Activated CD4-positive, alpha-beta T cell treated with anti-CD3 and anti-CD28 coated beads, Interleukin-2, amount 50 U/mL, for 16 hours (primary cell): ENCODE data around the gene DDX43.
A peak's percentile ranks its signal among the peaks of the same experiment; 100 is the strongest.
"Not testable (repeated sequence)": the region's sequence is repeated elsewhere in the genome, so short reads cannot be mapped to it uniquely, and the experiment has no call there.

Experiments used
- DNase-seq: peaks from one replicate; pipeline ENCODE4 v3.0.0-alpha.2; 2020

DDX43 gene

GRCh38 chr6:73389854-73390253, 4.8 kb upstream of the DDX43 start:
- no peak for DNase-seq

- no peak for DNase-seq
These were observed 3.0 kb upstream of the DDX43 start for GRCh38 chr6:73391675-73392074.

- not testable (repeated sequence) for DNase-seq
These were observed 2.4 kb upstream of the DDX43 start for GRCh38 chr6:73392188-73392587.

DNA sequence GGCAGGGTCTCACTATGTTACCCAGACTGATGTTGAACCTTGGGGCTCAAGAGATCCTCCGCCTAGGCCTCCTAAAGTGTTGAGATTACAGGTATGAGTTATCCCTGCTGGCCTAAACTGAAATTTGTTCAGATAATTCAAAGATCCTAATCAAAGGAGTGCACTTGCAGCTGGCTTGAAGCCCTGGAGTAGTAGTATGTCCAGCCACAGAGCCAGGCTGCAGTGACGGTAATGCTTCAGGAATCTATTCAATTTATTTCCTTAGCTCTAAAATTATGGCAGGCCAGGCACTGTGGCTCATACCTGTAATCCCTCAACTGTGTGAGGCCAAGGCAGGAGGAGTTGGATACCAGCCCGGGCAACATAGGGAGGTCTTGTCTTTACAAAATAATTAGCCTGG, 1.4 kb upstream of the DDX43 start:
- no peak for DNase-seq

- DNase-seq: no peak
These were observed 1.2 kb downstream of the DDX43 start for GRCh38 chr6:73395875-73396274.

- DNase-seq: no peak
These were observed 6.0 kb downstream of the DDX43 start for GRCh38 chr6:73400656-73401055.

GRCh38 chr6:73409395-73409794, 14.8 kb downstream of the DDX43 start:
- DNase-seq: no peak

- no peak for DNase-seq
These were observed 18.5 kb downstream of the DDX43 start for GRCh38 chr6:73413102-73413501.

GRCh38 chr6:73418081-73418741, 23.6 kb downstream of the DDX43 start:
- DNase-seq: no peak

GRCh38 chr6:73421534-73421933, 26.9 kb downstream of the DDX43 start:
- DNase-seq: no peak

DNA sequence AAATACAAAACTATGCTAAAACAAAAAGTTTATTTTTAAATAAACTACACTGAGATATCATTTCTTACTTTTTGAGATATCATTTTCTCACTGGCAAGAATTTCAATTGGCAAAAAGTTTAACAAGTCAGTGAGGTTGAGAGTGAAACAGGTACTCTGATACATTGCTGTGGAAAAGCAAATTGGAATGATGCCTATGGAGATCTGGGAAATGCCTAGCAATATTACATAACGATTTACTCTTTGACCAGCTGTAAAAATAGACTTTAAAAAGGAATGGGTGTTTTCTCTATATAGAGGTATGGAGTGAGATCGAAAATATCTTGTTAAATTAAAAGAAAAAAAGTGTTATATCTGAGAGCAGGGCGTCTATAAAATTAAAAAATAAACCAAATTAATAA, 40.6 kb downstream of the DDX43 start:
- DNase-seq: no peak

GRCh38 chr6:73443555-73443954, 48.9 kb downstream of the DDX43 start:
- DNase-seq: no peak

DNA sequence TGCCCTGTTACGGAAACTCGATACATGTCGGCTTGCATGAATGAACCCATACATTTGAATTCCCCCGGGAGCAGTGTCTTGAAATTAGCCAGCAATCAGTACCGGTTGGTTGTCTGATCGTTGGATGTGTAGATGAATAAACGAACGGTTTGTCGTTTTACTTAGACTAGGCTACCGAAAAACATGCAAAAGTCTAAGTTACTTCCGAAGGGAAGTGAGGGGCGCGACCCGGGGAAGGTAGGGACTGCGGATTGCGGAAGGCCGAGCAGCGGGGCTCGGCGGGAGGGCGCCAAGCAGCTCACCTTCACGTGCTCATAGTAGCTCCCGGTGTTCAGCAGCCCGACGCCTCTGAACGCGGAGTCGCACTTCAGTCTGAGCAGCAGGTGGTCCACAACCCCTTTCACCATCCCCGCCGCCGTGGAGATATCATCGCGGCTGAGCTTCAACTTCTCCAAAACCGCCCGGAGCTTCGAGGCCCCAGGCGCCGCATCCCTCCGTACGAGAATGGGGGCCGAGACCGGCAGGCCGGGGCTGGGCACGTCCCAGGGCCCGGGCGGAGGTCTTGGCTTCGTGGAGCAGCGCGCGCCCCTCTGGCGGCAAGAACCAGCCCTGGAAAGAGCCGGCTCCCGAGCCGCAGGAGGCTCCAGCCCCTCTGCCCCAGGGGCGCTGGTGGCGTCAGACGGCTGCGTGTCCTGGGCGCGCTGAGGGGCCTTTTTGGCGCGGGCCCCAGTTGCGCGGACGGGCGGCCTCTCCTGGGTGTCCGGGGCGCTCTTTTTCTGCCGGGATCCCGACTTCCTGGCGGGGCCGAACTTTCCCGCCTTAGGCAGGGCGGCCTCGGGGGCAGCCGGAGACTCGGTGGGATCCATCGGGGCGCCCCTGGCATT, 56.8 kb downstream of the DDX43 start:
- peak; percentile 46 for DNase-seq

- DNase-seq: peak; percentile 93
These were observed 57.5 kb downstream of the DDX43 start, which contains the start of gene CGAS for GRCh38 chr6:73452107-73452461. Gene CGAS (minus strand): TSS chr6:73452297. CDS start chr6:73452181, 116 bp downstream.

DNA sequence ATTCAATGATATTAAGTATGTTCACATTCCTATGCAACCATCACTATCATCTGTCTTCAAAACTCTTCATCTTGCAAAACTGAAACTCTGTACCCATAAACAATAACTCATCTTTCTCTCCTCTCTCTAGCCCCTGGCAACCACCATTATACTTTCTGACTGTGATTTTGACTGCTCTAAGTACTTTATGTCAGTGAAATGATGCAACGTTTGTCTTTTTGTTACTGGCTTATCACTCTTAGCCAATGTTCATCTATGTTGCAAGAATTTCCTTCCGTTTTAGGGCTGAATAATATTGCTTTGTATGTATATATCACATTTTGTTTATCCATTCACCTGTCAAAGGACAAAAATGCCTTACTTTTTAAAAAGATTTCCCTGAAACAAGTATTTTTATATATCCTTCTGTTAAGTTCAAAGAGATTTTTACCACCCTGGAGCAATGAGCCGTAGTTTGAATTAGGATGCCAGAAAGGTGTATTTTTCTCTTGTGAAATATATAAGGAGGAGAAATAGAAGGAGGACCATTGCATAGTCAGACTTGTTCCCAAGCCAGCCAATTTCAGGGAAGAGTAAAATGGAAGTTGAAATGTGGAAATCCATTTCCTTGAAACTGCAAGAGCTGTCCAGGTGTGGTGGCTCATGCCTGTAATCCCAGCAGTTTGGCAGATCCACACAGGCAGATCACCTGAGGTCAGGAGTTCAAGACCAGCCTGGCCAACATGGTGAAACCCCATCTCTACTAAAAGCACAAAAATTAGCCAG, 61.4 kb downstream of the DDX43 start:
- peak; percentile 82 for DNase-seq

GRCh38 chr6:73459474-73459873, 64.8 kb downstream of the DDX43 start:
- peak; percentile 55 for DNase-seq

GRCh38 chr6:73460056-73460455, 65.4 kb downstream of the DDX43 start:
- peak; percentile 39 for DNase-seq

DNA sequence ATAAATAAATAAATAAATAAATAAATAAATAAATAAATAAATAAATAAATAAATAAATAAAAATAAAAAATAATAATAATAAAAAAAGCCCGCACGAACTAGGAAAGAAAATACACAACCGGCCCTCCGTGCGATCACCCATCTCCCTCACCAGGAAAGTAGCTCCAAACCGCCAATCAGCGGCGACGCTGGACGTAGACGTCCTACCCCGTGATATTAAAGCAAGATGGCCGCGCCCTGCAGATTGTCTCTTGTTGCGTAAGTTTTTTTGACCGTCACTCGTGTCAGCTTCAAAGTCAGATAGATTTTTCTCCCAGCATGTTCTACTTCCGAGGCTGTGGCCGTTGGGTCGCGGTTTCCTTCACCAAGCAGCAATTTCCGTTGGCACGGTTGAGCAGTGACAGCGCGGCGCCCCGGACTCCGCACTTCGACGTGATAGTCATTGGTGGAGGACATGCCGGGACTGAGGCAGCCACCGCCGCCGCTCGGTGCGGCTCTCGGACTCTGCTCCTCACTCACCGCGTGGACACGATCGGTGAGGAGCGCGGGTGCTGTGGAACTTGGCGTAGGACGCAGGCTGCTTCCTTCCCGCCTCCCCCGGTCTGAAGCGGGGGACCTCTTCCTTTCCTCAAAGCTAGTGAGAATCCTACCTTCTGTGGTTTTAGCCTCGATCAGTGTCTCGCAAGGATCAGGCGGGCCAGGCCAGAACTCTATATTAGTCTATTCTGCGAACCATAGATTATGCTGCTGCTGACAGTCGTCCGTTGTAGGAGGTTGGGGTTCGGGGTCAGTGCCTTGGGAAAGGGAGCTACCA, 67.1 kb downstream of the DDX43 start, which contains the start of gene MTO1:
Gene MTO1, plus strand, starts transcription at position 201 of the 814 bp plus-strand sequence. Its CDS starts 118 bp downstream, at position 319.
- peak; percentile 94 for DNase-seq
